Renal cortical epithelial cell (primary cell): ENCODE measurements around the gene POLR1D. TPM values are rescaled to one million over a fixed set of nuclear protein-coding genes. Genes with fewer than 3 reads are reported as not detected.

Source experiments
- DNase-seq: peaks from one replicate; pipeline ENCODE4 v3.0.0-alpha.2; 2011; ENCODE audit warnings: low read depth
- total RNA-seq: library from RNA; depleted of rRNA; stranded (reverse); fragments of >200 nt; gene quantifications from 2 replicates; pipeline ENCODE4 v1.2.3, GENCODE V29; 2014

POLR1D gene
- 69.9 and 88.4 TPM in 2 replicates for total RNA-seq

DNA sequence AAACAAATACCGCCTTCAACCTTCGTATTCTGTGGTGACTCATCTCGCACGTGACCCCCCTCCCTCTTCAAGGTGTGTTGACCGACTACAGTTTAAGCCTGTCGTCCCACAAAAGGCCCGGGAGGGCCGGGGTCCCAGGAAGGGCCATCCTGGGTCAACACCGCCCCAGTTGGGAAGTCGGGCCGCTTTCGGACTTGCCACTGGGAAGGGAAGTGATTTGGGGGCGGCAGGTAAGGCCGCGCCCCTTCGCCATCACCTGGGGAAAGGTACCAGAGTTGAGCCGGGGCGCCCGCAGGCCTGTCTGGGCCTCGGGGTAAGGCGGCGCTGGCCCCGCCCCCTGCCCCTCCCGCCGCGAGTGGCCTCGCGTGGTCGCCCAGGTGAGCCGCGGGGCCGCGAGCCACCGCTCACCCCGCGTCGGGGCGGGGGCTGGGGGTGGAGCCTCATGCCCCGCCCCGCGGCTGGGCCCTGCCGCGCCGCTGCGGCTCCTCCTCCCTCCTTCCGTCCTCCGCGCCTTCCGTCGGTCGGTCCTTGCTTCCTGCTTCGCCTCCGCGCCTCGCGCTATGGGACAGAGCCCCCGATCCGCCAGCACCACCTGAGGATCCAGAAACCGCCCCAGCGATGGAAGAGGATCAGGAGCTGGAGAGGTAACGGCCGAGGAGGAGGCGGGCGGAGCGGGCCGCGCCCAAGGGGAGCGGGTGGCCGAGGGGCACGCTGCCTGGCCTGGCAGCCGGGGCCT, at the start of gene POLR1D:
Gene POLR1D, plus strand, starts transcription at position 527 of the 736 bp plus-strand sequence. Its CDS starts 92 bp downstream, at position 619.
- peak; percentile 81 for DNase-seq

- no peak for DNase-seq
Measured at GRCh38 chr13:27572234-27572901, 49.3 kb upstream of the POLR1D start.

DNA sequence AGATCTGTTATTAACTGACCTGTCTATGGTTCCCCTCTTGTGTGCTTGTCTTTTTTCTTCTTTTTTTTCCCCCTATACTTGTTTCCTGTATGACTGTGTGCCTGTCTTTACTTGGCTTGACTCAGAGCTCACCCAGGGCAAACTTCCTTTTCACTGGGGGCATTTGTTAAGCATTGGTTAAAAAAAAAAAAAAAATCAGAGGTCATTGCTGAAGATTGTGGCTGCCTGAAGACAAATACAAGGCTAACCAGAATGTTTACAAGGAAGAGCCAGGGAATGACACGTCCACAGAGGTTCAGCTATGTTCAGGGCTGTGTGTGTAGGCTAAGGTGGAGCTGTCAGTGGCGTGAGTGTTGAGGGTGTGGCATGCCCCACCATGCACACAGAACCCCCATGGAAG, 48.4 kb upstream of the POLR1D start:
- peak; percentile 70 for DNase-seq

DNA sequence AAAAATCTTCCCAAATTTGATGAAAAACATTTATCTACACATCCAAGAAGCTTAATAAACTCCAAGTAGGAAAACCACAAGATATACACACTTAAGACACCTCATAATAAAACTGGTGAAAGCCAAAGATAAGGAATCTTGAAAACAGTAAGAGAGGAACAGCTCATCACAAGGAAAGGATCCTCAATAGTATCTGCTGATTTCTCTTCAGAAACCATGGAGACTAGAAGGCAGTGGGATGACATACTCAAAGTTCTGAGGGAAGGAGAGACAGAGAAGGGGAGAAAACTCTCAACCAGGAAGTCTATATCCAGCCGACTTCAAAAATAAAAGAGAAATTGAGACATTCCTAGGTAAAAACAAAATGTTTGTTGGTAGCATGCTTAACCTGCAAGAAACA, 47.0 kb upstream of the POLR1D start:
- no peak for DNase-seq

GRCh38 chr13:27578121-27579030, 43.3 kb upstream of the POLR1D start:
- DNase-seq, result peak; percentile 46

DNA sequence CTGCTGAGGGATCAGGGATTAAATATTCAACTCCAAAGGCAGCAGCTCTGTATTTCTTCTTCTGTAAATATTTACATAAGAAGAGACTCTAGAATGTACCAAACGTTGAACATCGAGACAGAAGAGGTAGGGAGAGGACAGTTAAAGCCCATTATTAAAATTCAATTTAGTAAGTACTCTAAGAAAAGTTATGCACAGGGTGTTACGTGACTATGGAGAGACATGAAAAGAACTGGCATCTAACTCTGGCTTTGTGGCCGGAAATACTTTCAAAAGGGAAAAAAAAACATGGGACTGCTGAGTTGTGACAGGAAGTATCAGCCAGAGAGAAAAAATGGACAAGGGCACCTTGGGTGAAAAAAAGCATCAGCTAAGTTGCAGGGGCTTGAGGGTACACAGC, 38.0 kb upstream of the POLR1D start:
- peak; percentile 34 for DNase-seq

DNA sequence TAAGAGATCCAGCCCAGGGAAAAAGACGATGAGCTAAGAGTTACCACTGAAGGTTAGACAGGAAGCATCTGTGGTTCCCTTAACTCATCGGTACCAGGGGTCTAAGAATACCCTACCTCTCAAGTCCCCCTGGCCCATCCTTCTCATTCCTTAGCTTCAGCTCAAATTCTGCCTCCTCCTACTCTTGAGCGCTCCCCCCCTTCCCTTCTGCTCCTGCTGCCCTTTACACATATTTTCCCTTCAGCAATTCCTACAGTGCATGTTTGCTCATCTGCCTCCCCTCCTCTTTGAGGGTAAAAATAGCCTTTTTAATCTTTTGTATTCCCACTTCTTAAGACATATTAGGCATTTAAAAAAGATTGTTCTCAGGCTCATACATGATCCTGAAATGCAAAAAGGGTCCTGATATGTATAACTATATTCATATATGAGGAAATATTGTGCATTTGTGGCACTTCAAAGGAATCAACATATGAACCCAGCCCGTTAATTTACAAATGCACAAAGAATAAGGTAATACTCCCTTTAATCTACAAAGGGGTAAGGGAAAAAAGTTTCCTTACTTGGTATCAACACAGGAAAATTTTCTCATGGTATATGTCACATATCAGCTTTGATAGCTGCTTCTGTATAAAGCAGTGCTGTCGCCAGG, 34.5 kb upstream of the POLR1D start:
- DNase-seq, result no peak

DNA sequence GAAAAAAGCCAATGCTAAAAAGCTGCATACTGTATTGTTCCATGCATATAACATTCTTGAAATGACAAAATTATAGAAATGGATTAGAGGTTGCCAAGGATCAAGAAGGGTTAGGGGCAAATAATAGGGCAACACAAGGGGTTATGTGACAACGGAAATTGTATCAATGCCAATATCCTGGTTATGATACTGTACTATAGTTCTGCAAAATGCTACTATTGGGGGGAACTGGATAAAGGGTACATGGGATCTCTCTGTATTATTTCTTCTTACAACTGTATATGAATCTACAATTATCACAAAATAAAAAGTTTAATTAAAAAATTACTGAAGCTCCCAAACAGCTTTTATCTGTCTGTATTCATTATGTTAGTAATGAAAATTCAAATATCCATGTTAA, 33.3 kb upstream of the POLR1D start:
- no peak for DNase-seq

DNA sequence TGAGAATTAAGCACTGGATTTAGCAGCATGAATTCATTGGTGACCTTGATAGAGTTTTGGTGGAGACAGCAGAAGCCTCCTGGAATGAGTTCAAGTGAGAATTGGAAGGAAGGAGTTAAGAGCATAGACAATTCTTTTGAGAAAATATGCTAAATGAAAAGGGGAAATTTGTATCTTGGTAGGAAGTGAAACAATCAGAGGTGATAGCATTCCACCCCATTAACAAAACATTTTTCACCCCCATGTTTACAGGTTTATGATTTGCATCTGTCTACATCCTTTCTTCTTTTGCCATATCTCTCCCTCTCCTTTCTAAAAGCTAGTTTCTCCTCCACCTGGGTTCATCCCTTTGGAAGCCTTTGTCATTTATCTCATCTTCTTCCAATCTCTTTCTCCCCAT, 28.8 kb upstream of the POLR1D start:
- DNase-seq, result no peak

GRCh38 chr13:27593267-27593666, 28.4 kb upstream of the POLR1D start:
- no peak for DNase-seq

- DNase-seq, result peak; percentile 27
Measured at GRCh38 chr13:27595055-27595811, 26.5 kb upstream of the POLR1D start.

- DNase-seq, result no peak
Measured at GRCh38 chr13:27599096-27599495, 22.6 kb upstream of the POLR1D start.

DNA sequence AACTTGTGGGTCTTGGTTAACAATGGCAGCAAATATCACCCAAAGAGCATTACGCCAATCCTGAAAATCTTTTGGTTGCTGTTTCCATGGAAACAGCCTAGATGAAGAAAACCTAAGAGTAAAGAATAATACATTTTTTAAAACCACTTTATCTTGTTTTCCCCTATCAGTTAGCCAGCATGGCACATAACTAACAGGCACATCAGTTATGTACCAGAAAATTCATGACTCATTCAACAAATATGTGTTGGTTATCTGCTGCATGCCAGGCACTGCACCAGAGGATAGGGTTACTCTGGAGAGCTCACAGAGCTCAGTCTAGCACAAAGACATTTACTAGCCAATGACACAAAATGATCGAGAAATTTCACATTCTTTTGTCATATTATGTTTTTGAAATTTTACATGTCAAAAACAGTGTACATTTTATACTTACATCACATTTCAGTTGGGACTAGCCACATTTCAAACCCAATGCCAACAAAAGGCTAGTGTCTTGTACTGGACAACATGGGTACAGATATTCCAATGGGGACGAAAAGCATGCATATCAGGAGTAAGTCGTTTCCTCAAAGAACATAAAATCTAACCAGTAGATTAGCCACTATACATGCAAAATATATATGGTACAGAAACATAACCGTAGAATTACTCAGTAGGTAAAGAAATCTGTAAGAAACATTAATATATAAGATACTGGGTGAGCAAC, 21.7 kb upstream of the POLR1D start:
- DNase-seq, result peak; percentile 86

DNA sequence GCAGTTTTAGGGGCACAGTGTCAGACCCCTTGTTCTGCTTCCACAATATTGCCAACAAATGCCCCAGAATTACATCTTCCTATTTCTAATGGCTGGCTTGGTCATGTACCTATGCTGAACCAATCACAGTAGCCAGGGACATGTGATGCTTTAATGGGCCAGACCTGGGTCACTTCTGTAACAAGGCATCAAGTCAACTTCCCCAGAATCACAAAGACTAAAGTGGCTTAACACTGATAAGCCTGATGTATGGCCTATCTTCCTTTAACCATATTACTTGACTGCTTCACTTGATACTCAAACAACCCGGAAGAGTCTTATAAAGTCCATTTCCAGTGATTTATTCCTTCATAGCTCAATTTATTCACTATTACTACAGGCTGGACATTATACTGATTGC, 21.0 kb upstream of the POLR1D start:
- no peak for DNase-seq

DNA sequence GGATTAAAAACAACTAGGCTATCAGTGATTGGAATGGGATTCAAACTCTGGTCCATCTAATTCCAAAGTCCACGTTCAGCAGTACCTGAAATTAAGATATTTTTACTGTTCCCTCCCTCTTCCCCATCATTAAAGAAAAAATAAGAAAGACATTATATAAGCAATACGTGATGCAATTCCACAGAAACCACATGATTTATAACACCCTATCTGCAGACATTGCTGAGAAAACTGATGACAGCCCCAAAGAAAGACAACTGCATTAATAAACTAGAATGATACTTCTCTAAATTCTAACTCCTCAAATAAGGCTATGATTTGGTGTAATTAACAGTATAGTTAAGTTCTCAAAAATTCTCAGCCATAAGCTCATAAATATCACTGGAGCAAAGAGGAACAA, 20.5 kb upstream of the POLR1D start:
- no peak for DNase-seq

GRCh38 chr13:27601803-27602202, 19.9 kb upstream of the POLR1D start:
- no peak for DNase-seq

GRCh38 chr13:27605099-27605498, 16.6 kb upstream of the POLR1D start:
- no peak for DNase-seq

DNA sequence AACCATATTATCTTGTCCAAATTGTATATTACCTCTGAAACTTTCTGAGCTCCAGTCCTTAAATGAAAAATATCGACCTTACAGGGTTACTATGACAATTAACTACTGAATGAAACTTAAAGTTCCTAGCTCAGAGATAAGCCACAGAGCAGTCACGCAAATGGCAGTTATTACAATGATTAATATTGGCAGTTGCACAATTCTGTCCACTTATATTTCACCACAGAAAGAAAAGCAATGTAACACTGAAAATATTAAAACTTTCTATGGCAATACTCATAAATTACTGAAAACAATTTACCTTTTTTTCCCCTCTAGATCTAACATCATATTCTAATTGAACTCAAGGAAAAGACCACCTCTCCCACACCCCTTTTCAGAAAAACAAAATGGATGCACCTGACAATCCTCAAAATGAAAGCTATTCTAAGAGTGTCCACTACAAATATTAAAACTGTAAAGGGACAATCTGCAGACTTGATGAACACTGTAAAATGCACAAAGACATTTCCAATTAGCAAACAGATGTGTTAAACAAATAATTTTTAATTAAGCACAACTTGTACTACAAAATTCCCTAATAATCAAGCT, 16.0 kb upstream of the POLR1D start:
- no peak for DNase-seq

DNA sequence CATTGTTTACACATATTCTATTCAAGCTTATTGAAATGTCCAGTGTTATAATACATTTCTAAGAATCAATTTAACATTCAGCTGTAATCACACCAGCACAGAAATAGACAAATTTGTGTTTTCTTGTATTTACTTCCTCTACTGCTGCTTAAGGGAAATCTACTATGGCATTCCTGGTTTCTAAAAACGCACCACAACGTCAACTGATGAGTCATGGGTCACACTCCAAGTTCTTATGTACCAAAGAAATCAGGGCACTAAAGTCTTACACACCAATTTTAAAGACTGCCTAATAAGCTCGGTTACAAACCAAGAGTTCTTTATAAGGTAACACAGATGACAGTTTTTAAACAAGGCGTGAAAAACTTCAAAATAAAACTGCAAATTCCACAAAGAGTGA, 14.6 kb upstream of the POLR1D start:
- peak; percentile 93 for DNase-seq

DNA sequence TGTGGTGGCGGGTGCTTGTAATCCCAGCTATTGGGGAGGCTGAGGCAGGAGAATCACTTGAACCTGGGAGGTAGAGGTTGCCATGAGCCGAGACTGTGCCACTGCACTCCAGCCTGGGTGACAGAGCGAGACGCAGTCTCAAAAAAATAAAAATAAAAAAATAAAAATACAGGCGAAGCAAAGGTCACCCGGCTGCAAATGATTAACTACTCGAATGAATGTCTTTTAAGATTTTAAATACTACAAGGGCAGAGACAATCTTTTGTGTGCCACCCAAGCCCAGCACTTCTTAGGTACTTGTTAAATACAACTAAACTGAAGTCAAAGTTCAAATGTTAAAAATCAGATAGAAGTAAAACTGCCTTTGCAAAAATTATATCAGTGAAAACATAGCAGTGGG, 8.1 kb upstream of the POLR1D start:
- DNase-seq, result no peak
